GM12872 (cell line): ENCODE data around the gene OGFOD3.
A peak's percentile ranks its signal among the peaks of the same experiment; 100 is the strongest.

Experiments
- TF ChIP-seq, protein P1 (sequence below): IDR thresholded peaks from 3 replicates; pipeline ENCODE4 v1.5.1; 2011; ENCODE audit warnings: low read depth, mild to moderate bottlenecking, low read length, moderate library complexity; ENCODE audit not compliant: insufficient read depth

Gene OGFOD3

DNA sequence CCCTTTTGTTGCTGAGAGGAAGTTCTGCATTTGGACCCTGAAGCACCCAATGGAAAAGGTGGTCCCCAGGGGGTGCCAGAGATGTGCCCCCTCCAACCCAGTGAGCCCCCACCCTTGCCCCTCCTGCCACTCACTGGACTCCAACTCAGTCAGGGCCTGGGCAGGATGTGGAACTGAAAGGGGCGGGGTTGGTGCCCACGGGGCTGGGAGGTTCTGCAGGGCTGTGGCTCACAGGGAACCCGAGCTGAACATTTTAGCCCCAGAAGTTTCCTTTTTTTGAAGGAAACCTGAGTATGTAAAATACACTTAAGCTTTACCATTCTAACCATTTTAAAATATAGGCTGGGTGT lies 15.8 kb upstream of the OGFOD3 start:
- TF ChIP-seq, protein P1, sequence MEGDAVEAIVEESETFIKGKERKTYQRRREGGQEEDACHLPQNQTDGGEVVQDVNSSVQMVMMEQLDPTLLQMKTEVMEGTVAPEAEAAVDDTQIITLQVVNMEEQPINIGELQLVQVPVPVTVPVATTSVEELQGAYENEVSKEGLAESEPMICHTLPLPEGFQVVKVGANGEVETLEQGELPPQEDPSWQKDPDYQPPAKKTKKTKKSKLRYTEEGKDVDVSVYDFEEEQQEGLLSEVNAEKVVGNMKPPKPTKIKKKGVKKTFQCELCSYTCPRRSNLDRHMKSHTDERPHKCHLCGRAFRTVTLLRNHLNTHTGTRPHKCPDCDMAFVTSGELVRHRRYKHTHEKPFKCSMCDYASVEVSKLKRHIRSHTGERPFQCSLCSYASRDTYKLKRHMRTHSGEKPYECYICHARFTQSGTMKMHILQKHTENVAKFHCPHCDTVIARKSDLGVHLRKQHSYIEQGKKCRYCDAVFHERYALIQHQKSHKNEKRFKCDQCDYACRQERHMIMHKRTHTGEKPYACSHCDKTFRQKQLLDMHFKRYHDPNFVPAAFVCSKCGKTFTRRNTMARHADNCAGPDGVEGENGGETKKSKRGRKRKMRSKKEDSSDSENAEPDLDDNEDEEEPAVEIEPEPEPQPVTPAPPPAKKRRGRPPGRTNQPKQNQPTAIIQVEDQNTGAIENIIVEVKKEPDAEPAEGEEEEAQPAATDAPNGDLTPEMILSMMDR: no peak

DNA sequence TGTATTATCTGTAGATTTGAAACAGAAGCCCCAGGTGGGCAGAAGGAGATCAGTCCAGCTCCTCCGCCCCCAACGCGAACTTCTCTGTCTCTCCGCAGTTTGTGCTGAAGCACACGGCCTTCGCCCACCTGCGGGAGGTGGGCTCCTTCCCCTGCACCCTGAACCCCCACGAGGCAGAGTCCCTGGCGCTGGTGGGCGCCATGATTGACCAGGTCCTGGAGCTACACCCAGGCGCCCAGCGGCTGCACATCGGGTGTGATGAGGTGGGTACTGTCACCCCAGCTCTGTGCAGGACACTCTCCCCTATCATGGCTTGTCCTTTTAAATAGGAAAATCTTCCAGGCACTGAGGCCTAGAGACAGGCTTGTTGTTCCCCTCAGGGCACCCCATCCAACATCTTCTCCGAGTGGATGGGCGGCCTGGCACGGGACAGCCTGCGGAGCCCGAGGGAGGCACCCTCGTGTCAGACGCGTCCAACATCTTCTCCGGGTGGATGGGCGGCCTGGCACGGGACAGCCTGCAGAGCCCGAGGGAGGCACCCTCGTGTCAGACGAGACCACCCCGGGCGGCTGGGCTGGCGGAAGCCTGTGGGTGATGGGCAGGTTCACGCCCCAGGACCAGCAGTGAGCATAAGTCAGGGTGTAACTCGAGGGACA lies 15.3 kb upstream of the OGFOD3 start:
- TF ChIP-seq, protein P1: no peak

- TF ChIP-seq, protein P1: no peak
Observed at GRCh38 chr17:82432017-82432416, 13.6 kb upstream of the OGFOD3 start.

DNA sequence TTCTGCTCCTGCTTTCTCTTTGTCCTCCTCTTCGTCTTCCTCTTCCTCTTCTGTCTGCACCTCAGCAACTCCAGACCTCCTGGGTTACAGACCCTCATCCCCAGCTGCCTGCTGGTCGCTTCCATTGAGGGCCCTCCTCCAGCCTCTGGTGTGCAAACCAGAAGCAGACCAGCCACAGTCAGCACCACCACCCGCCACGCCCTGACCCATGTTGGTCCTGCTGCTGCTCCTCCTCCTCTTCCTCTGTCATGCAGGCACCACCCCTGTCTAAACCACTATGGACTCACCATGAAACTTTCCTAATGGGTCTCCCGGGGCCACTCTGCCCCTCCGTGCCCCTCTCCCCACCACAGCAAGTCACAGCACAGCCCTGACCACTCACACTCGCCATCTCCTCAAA lies 11.4 kb upstream of the OGFOD3 start:
- TF ChIP-seq, protein P1: no peak

GRCh38 chr17:82428546-82428945 lies 10.2 kb upstream of the OGFOD3 start:
- TF ChIP-seq, protein P1: no peak

DNA sequence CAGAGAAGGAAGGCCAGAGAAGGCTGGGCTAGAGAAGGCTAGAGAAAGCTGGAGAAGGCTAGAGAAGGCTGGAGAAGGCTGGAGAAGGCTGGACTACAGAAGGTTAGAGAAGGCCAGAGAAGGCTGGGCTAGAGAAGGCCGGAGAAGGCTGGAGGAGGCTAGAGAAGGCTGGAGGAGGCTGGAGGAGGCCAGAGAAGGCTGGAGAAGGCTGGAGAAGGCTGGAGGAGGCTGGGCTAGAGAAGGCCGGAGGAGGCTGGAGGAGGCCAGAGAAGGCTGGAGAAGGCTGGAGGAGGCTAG lies 6.4 kb upstream of the OGFOD3 start:
- TF ChIP-seq, protein P1: no peak

GRCh38 chr17:82424001-82424862 lies 5.8 kb upstream of the OGFOD3 start:
- TF ChIP-seq, protein P1: peak; percentile 85
